ENCODE data around the gene ANKRD60.

ANKRD60 gene

GRCh38 chr20:58233393-58233792 lies 4.9 kb upstream of the ANKRD60 start:
- Histone ChIP-seq H3K4me1 (peaks cover 4 to 20% (median 13%) of the 10 kb centered on the region in 10 experiments; a peak in 19 of 20 replicates), H3K9me3 (replicated peaks in 1 of 11) (no peaks in the 10 kb centered on the region), H3K27ac (no peak overlapping the region), H3K36me3 (peaks cover 0 to 16% (median 0%) of the 10 kb centered on the region in 11 experiments; a peak in 4 of 22 replicates), H3K27me3 (peaks cover 36 to 58% (median 45%) of the 10 kb centered on the region in 11 experiments), H3K4me3 (no peak overlapping the region), H3K9ac (no peak overlapping the region), H3K4me2 (no peak overlapping the region), H4K20me1 (peaks cover 0 to 13% (median 0%) of the 10 kb centered on the region in 11 experiments; a peak in 1 of 22 replicates)
- no peak for TF ChIP-seq Cebpa-rat (IDR thresholded peaks at IDR 0.05)

- Histone ChIP-seq H3K9me3 (replicated peaks in 1 of 11) (peaks cover 0 to 11% (median 0%) of the 10 kb centered on the region in 11 experiments; a peak in 4 of 22 replicates), H3K36me3 (peaks cover 0 to 16% (median 0%) of the 10 kb centered on the region in 11 experiments; a peak in 4 of 22 replicates), H3K4me3 (no peak overlapping the region), H3K27me3 (peaks cover 53 to 75% (median 62%) of the 10 kb centered on the region in 11 experiments), H3K4me2 (no peak overlapping the region), H3K9ac (no peak overlapping the region), H3K4me1 (peaks cover 4 to 17% (median 8%) of the 10 kb centered on the region in 10 experiments; a peak in 17 of 20 replicates), H4K20me1 (peaks cover 0 to 17% (median 0%) of the 10 kb centered on the region in 11 experiments; a peak in 3 of 22 replicates), H3K27ac (no peak overlapping the region)
- no peak for TF ChIP-seq Cebpa-rat (IDR thresholded peaks at IDR 0.05)
Observed at GRCh38 chr20:58231683-58232082, 3.2 kb upstream of the ANKRD60 start.

GRCh38 chr20:58229198-58229798 lies 845 bp upstream of the ANKRD60 start:
- Histone ChIP-seq H3K36me3 (peaks cover 0 to 7% (median 0%) of the 10 kb centered on the region in 11 experiments; a peak in 2 of 22 replicates), H3K27me3 (peaks cover 47 to 71% (median 58%) of the 10 kb centered on the region in 11 experiments), H4K20me1 (peaks cover 0 to 12% (median 0%) of the 10 kb centered on the region in 11 experiments; a peak in 3 of 22 replicates), H3K4me1 (peaks cover 0 to 11% (median 4%) of the 10 kb centered on the region in 10 experiments; a peak in 11 of 20 replicates), H3K4me3 (peak overlapping the region in 6 of 10 experiments; percentile 30 to 61 (median 44); a peak in 8 of 20 replicates), H3K4me2 (peak overlapping the region; percentile 60 to 90 (median 72); a peak in 18 of 22 replicates), H3K9me3 (replicated peaks in 1 of 11) (peaks cover 0 to 11% (median 0%) of the 10 kb centered on the region in 11 experiments; a peak in 4 of 22 replicates), H3K27ac (no peak overlapping the region), H3K9ac (0 out of 22 replicates have a peak overlapping the region, but pooled peaks of 1 of the 11 experiments have one; percentile 1)
- TF ChIP-seq Cebpa-rat (IDR thresholded peaks at IDR 0.05), result no peak

- H3K27ac ChIP-seq, result no peak overlapping the region
- peaks cover 0 to 11% (median 0%) of the 10 kb centered on the region in 11 experiments; a peak in 4 of 22 replicates for H3K9me3 ChIP-seq (replicated peaks in 1 of 11)
- peaks cover 0 to 12% (median 0%) of the 10 kb centered on the region in 11 experiments; a peak in 3 of 22 replicates for H4K20me1 ChIP-seq
- peaks cover 0 to 11% (median 4%) of the 10 kb centered on the region in 10 experiments; a peak in 11 of 20 replicates for H3K4me1 ChIP-seq
- H3K36me3 ChIP-seq, result peaks cover 0 to 4% (median 0%) of the 10 kb centered on the region in 11 experiments; a peak in 2 of 22 replicates
- H3K9ac ChIP-seq, result no peak overlapping the region
- peak overlapping the region; percentile 37 to 90 (median 72); a peak in 21 of 22 replicates for H3K4me2 ChIP-seq
- peak overlapping the region in 6 of 10 experiments; percentile 38 to 61 (median 53); a peak in 8 of 20 replicates for H3K4me3 ChIP-seq
- no peak for TF ChIP-seq Cebpa-rat (IDR thresholded peaks at IDR 0.05)
- H3K27me3 ChIP-seq, result peaks cover 47 to 66% (median 58%) of the 10 kb centered on the region in 11 experiments
Observed at GRCh38 chr20:58228103-58228483, 360 bp downstream of the ANKRD60 start.

GRCh38 chr20:58227391-58228102 lies 906 bp downstream of the ANKRD60 start:
- Histone ChIP-seq H3K27me3 (peaks cover 47 to 66% (median 58%) of the 10 kb centered on the region in 11 experiments), H3K9ac (no peak overlapping the region), H3K4me3 (peak overlapping the region in 1 of 10 experiments; percentile 52; a peak in 1 of 20 replicates), H3K36me3 (peaks cover 0 to 4% (median 0%) of the 10 kb centered on the region in 11 experiments; a peak in 2 of 22 replicates), H3K9me3 (replicated peaks in 1 of 11) (peaks cover 0 to 11% (median 0%) of the 10 kb centered on the region in 11 experiments; a peak in 4 of 22 replicates), H3K27ac (no peak overlapping the region), H4K20me1 (peaks cover 0 to 12% (median 0%) of the 10 kb centered on the region in 11 experiments; a peak in 3 of 22 replicates), H3K4me1 (peaks cover 0 to 11% (median 4%) of the 10 kb centered on the region in 10 experiments; a peak in 11 of 20 replicates), H3K4me2 (peak overlapping the region in 6 of 11 experiments; percentile 60 to 77 (median 70); a peak in 5 of 22 replicates)
- TF ChIP-seq Cebpa-rat (IDR thresholded peaks at IDR 0.05), result no peak

GRCh38 chr20:58225452-58226200 lies 2.8 kb downstream of the ANKRD60 start:
- Histone ChIP-seq H3K4me2 (no peak overlapping the region), H4K20me1 (peaks cover 0 to 12% (median 0%) of the 10 kb centered on the region in 11 experiments; a peak in 3 of 22 replicates), H3K9me3 (replicated peaks in 1 of 11) (peaks cover 0 to 11% (median 0%) of the 10 kb centered on the region in 11 experiments; a peak in 4 of 22 replicates), H3K27me3 (peaks cover 42 to 66% (median 53%) of the 10 kb centered on the region in 11 experiments), H3K4me1 (peaks cover 0 to 16% (median 4%) of the 10 kb centered on the region in 10 experiments; a peak in 11 of 20 replicates), H3K36me3 (no peaks in the 10 kb centered on the region), H3K4me3 (no peak overlapping the region), H3K9ac (no peak overlapping the region), H3K27ac (no peak overlapping the region)
- TF ChIP-seq Cebpa-rat (IDR thresholded peaks at IDR 0.05), result no peak

- Histone ChIP-seq H3K9ac (no peak overlapping the region), H3K4me2 (no peak overlapping the region), H3K36me3 (no peaks in the 10 kb centered on the region), H3K27me3 (peaks cover 36 to 60% (median 47%) of the 10 kb centered on the region in 11 experiments), H3K4me3 (no peak overlapping the region), H3K27ac (no peak overlapping the region), H3K9me3 (replicated peaks in 1 of 11) (peaks cover 0 to 11% (median 1%) of the 10 kb centered on the region in 11 experiments; a peak in 4 of 22 replicates), H3K4me1 (peaks cover 0 to 16% (median 4%) of the 10 kb centered on the region in 10 experiments; a peak in 11 of 20 replicates), H4K20me1 (peaks cover 0 to 12% (median 0%) of the 10 kb centered on the region in 11 experiments; a peak in 3 of 22 replicates)
- TF ChIP-seq Cebpa-rat (IDR thresholded peaks at IDR 0.05), result no peak
Observed at GRCh38 chr20:58224974-58225373, 3.5 kb downstream of the ANKRD60 start.

GRCh38 chr20:58224097-58224496 lies 4.4 kb downstream of the ANKRD60 start:
- no peaks in the 10 kb centered on the region for H3K36me3 ChIP-seq
- no peak overlapping the region for H3K9ac ChIP-seq
- peaks cover 27 to 52% (median 38%) of the 10 kb centered on the region in 11 experiments for H3K27me3 ChIP-seq
- TF ChIP-seq Cebpa-rat (IDR thresholded peaks at IDR 0.05), result no peak
- no peak overlapping the region for H3K27ac ChIP-seq
- H3K9me3 ChIP-seq (replicated peaks in 1 of 11), result peaks cover 0 to 13% (median 7%) of the 10 kb centered on the region in 11 experiments; a peak in 11 of 22 replicates
- no peak overlapping the region for H3K4me2 ChIP-seq
- H3K4me1 ChIP-seq, result peaks cover 0 to 16% (median 4%) of the 10 kb centered on the region in 10 experiments; a peak in 11 of 20 replicates
- H4K20me1 ChIP-seq, result peaks cover 0 to 9% (median 0%) of the 10 kb centered on the region in 11 experiments; a peak in 2 of 22 replicates
- H3K4me3 ChIP-seq, result no peak overlapping the region

All from BLaER1 treated with 17β-estradiol and CSF1 and Interleukin-3, amounts not matched to agents 10 nM and 100 nM (cell line).